Nephron (organoid): ENCODE measurements around the gene C20orf202.
"Not testable (repeated sequence)": the region's sequence is repeated elsewhere in the genome, so short reads cannot be mapped to it uniquely, and the experiment has no call there.

Experiments used
- H3K27ac Mint-ChIP-seq, 3 experiments: 2 replicates each; pipeline ENCODE4 v1.8.0; 2020; ENCODE audit warnings: mixed read lengths in 3 of 3, mild to moderate bottlenecking in 2 of 3, moderate library complexity in 1 of 3
- H3K27me3 Mint-ChIP-seq: 2 replicates; pipeline ENCODE4 v1.8.0; 2021; ENCODE audit warnings: low read depth, mild to moderate bottlenecking, moderate library complexity, mixed read lengths
- H3K36me3 Mint-ChIP-seq: 2 replicates; pipeline ENCODE4 v1.8.0; 2020; ENCODE audit warnings: low read depth, mixed read lengths
- H3K4me1 Mint-ChIP-seq: 2 replicates; pipeline ENCODE4 v1.8.0; 2020; ENCODE audit warnings: mixed read lengths
- H3K4me3 Mint-ChIP-seq, 3 experiments: 2 replicates each; pipeline ENCODE4 v1.8.0; 2020; ENCODE audit warnings: mild to moderate bottlenecking in 3 of 3, mixed read lengths in 3 of 3, moderate library complexity in 2 of 3
- H3K9me3 Mint-ChIP-seq: 2 replicates; pipeline ENCODE4 v1.8.0; 2020; ENCODE audit warnings: mixed read lengths
- TF ChIP-seq, protein P1 (sequence below), 3 experiments: fragments of 200-600 bp; sonication (generic); IDR thresholded peaks; one replicate each; pipeline ENCODE4 v1.5.0; 2021; ENCODE audit warnings: antibody characterized with exemption in 3 of 3; ENCODE audit not compliant: unreplicated experiment in 3 of 3

Gene C20orf202

DNA sequence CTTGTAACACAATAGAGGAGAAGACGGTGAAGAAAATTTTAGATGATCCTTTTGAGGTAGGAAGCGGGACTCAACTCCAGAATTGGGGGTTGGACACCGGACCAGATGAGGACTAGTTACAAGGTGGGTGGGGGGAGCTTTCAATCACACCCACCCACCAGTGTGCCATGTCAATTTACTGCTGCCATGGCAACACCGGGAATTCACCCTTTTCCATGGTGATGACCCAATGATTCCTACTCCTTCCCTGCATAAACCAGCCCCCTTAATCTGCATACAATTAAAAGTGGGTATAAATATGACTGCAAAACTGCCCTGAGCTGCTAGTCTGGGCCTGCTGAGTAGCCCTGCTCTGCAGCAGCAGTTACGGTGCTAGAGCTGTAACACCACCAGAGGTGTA lies 37.3 kb downstream of the C20orf202 start:
- TF ChIP-seq, protein P1, sequence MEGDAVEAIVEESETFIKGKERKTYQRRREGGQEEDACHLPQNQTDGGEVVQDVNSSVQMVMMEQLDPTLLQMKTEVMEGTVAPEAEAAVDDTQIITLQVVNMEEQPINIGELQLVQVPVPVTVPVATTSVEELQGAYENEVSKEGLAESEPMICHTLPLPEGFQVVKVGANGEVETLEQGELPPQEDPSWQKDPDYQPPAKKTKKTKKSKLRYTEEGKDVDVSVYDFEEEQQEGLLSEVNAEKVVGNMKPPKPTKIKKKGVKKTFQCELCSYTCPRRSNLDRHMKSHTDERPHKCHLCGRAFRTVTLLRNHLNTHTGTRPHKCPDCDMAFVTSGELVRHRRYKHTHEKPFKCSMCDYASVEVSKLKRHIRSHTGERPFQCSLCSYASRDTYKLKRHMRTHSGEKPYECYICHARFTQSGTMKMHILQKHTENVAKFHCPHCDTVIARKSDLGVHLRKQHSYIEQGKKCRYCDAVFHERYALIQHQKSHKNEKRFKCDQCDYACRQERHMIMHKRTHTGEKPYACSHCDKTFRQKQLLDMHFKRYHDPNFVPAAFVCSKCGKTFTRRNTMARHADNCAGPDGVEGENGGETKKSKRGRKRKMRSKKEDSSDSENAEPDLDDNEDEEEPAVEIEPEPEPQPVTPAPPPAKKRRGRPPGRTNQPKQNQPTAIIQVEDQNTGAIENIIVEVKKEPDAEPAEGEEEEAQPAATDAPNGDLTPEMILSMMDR (IDR thresholded peaks at IDR 0.05; ENCODE audit: unreplicated experiment in 3 of 3) = no peak
- H3K4me1 Mint-ChIP-seq = peaks cover 1% of the 10 kb centered on the region
- H3K27ac Mint-ChIP-seq = no peak overlapping the region
- peaks cover 5% of the 10 kb centered on the region for H3K27me3 Mint-ChIP-seq
- no peak overlapping the region for H3K4me3 Mint-ChIP-seq
- H3K36me3 Mint-ChIP-seq = no peaks in the 10 kb centered on the region
- H3K9me3 Mint-ChIP-seq = no peaks in the 10 kb centered on the region

DNA sequence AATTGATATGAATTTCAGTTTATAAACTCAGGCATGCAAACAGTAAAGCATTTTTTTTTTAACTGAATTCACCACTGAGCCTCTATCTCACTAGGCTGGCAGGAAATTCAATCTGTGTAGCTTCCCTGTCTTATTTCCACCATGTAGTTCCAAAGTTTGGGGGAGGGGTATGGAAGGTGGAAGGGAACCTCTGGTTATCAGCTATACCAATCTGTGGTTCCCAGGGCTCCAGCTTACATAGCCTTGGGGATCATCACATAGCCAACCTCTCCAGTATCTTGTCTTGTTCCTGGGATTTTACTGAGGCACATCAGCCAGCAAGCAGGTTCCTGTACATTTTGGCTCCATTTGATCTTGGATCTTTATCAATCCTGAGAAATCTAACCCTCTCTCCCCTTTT lies 38.2 kb downstream of the C20orf202 start:
- Mint-ChIP-seq H3K27ac (no peak overlapping the region), H3K4me1 (peaks cover 6% of the 10 kb centered on the region), H3K4me3 (no peak overlapping the region), H3K9me3 (no peaks in the 10 kb centered on the region), H3K36me3 (no peaks in the 10 kb centered on the region), H3K27me3 (no peaks in the 10 kb centered on the region)
- TF ChIP-seq, protein P1 (IDR thresholded peaks at IDR 0.05; ENCODE audit: unreplicated experiment in 3 of 3) = no peak

DNA sequence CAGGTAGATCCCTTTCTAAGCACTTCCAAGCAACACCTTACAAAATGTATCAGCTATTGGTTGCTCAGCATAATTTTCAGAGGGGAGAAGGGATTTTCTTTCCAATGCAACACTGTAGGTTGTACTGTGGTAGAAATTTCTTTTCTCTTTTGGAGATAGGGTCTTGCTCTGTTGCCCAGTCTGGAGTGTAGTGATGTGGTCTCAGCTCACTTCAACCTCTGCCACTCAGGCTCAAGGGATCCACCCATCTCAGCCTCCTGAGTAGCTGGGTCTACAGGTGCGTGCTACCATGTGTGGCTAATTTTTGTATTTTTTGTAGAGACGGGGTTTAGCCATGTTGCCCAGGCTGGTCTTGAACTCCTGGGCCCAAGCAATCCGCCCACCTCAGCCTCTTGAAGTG lies 38.8 kb downstream of the C20orf202 start:
- Mint-ChIP-seq H3K4me3 (no peak overlapping the region), H3K9me3 (no peaks in the 10 kb centered on the region)

DNA sequence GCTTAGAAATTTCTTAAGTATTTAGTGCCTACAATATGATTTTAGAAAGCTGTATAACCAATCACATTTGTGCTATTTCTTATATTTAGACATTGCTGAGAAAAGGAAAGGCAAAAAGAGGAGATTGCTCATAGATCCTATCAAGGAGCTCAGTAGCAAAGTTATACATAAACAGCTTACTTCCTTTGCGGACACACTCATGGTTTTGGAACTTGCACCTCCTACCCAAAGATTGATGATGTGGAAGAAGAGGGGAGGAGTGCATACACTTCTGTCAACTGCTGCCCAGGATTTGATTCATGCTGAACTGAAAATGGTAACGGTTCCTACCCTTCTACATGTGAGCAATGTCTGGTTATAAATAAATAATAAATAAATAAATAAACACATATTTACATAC lies 39.3 kb downstream of the C20orf202 start:
- TF ChIP-seq, protein P1 (IDR thresholded peaks at IDR 0.05; ENCODE audit: unreplicated experiment in 3 of 3) = no peak
- Mint-ChIP-seq H3K27me3 (no peaks in the 10 kb centered on the region), H3K9me3 (no peaks in the 10 kb centered on the region)

More for the DNA sequence above, 38.8 kb downstream of the C20orf202 start:
- H3K27me3 Mint-ChIP-seq = no peaks in the 10 kb centered on the region
- TF ChIP-seq, protein P1 (IDR thresholded peaks at IDR 0.05; ENCODE audit: unreplicated experiment in 3 of 3) = no peak
- H3K27ac Mint-ChIP-seq = no peak overlapping the region
- H3K36me3 Mint-ChIP-seq = no peaks in the 10 kb centered on the region
- peaks cover 6% of the 10 kb centered on the region for H3K4me1 Mint-ChIP-seq

DNA sequence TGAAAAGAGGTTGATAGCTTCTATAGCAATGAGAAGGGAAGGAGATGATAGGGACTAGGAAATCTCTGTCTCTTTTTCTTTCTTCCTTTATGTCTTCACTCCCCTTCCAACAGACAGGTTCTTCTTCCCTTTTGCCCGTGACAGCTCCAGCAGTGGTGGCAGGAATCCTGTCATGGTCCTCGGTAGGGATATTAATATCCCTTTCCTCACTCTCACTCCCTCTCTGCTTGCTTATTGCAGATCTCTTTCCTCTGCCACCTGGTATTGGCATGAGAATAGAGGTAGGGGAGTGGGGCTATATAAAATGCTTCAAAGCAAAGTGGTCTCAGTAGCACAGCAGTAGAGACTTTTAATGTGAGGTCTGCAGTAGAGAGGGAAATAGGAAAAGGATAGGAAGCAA lies 42.3 kb downstream of the C20orf202 start:
- peaks cover 6% of the 10 kb centered on the region for H3K4me1 Mint-ChIP-seq
- H3K4me3 Mint-ChIP-seq = no peak overlapping the region
- H3K27ac Mint-ChIP-seq = no peak overlapping the region
- H3K36me3 Mint-ChIP-seq = no peaks in the 10 kb centered on the region
- H3K27me3 Mint-ChIP-seq = no peaks in the 10 kb centered on the region
- TF ChIP-seq, protein P1 (IDR thresholded peaks at IDR 0.05; ENCODE audit: unreplicated experiment in 3 of 3) = no peak
- no peaks in the 10 kb centered on the region for H3K9me3 Mint-ChIP-seq

More for the DNA sequence above, 39.3 kb downstream of the C20orf202 start:
- peaks cover 6% of the 10 kb centered on the region for H3K4me1 Mint-ChIP-seq
- H3K36me3 Mint-ChIP-seq = no peaks in the 10 kb centered on the region
- H3K4me3 Mint-ChIP-seq = no peak overlapping the region
- H3K27ac Mint-ChIP-seq = no peak overlapping the region

DNA sequence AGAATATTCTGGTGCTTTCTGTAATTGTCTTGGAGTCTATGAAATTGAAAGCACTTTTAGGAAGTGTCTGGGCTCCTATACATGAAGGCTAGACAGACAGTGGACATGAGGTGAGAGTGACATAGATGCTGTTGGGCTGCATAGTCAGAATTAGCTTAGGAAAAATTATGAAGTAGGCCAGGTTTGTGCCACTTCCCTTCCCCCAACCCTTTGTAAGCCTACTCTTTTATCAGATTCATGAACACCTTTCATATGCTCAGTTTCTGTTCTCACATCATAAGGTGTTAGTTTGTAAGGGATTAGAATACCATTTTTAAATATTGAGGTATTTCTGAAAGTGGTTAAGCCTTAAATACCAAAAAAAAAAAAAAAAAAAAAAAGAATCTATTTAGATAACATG lies 44.4 kb downstream of the C20orf202 start:
- H3K27ac Mint-ChIP-seq = no peak overlapping the region
- TF ChIP-seq, protein P1 (IDR thresholded peaks at IDR 0.05; ENCODE audit: unreplicated experiment in 3 of 3) = no peak
- H3K27me3 Mint-ChIP-seq = no peaks in the 10 kb centered on the region
- peaks cover 3% of the 10 kb centered on the region for H3K9me3 Mint-ChIP-seq
- H3K36me3 Mint-ChIP-seq = no peaks in the 10 kb centered on the region
- H3K4me1 Mint-ChIP-seq = peaks cover 6% of the 10 kb centered on the region
- no peak overlapping the region for H3K4me3 Mint-ChIP-seq

DNA sequence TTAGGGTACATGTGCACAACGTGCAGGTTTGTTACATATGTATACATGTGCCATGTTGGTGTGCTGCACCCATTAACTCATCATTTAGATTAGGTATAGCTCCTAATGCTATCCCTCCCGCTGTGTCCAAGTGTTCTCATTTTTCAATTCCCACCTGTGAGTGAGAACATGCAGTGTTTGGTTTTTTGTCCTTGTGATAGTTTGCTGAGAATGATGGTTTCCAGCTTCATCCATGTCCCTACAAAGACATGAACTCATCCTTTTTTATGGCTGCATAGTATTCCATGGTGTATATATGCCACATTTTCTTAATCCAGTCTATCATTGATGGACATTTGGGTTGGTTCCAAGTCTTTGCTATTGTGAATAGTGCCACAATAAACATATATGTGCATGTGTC lies 47.0 kb downstream of the C20orf202 start:
- H3K36me3 Mint-ChIP-seq, H3K27ac Mint-ChIP-seq, H3K9me3 Mint-ChIP-seq, H3K4me3 Mint-ChIP-seq, H3K27me3 Mint-ChIP-seq: not testable (repeated sequence)
- H3K4me1 Mint-ChIP-seq = peaks cover 11% of the 10 kb centered on the region
